H9 (cell line): Measurements from ENCODE around the gene SELENBP1. TPM values are rescaled to one million over a fixed set of nuclear protein-coding genes. Genes with fewer than 3 reads are reported as not detected.

Experiments
- DNase-seq: peaks from one replicate; pipeline ENCODE4 v3.0.0-alpha.2; 2017
- H2AFZ ChIP-seq: one replicate; pipeline ENCODE4 v1.6.1; 2013; ENCODE audit warnings: mild to moderate bottlenecking, low read length, control low read depth, moderate library complexity
- H2AK5ac ChIP-seq: 2 replicates; pipeline ENCODE4 v1.6.1; 2013; ENCODE audit warnings: low read length, control low read depth, mixed read lengths; ENCODE audit not compliant: insufficient read length
- H2BK120ac ChIP-seq: one replicate; pipeline ENCODE4 v1.6.1; 2013; ENCODE audit warnings: low read depth, mild to moderate bottlenecking, low read length, control low read depth, inconsistent platforms; ENCODE audit not compliant: poor library complexity, severe bottlenecking
- H2BK12ac ChIP-seq: 2 replicates; pipeline ENCODE4 v1.6.1; 2013; ENCODE audit warnings: low read length, control low read depth, mixed read lengths, low read depth; ENCODE audit not compliant: insufficient read length
- H2BK15ac ChIP-seq: 2 replicates; pipeline ENCODE4 v1.6.1; 2013; ENCODE audit warnings: low read depth, low read length, control low read depth
- H2BK20ac ChIP-seq: one replicate; pipeline ENCODE4 v1.6.1; 2013; ENCODE audit warnings: low read depth, mild to moderate bottlenecking, low read length, control low read depth, inconsistent platforms; ENCODE audit not compliant: poor library complexity, severe bottlenecking
- H2BK5ac ChIP-seq: 2 replicates; pipeline ENCODE4 v1.6.1; 2013; ENCODE audit warnings: low read length, control low read depth, mixed read lengths; ENCODE audit not compliant: insufficient read length
- H3K14ac ChIP-seq: 2 replicates; pipeline ENCODE4 v1.6.1; 2013; ENCODE audit warnings: low read length, control low read depth; ENCODE audit not compliant: insufficient read depth
- H3K18ac ChIP-seq: 2 replicates; pipeline ENCODE4 v1.6.1; 2013; ENCODE audit warnings: low read depth, mild to moderate bottlenecking, mixed read lengths, low read length, control low read depth; ENCODE audit not compliant: insufficient read length
- H3K23ac ChIP-seq: 2 replicates; pipeline ENCODE4 v1.6.1; 2013; ENCODE audit warnings: low read length, control low read depth, mixed read lengths, low read depth; ENCODE audit not compliant: insufficient read length
- H3K23me2 ChIP-seq: 2 replicates; pipeline ENCODE4 v1.6.1; 2013; ENCODE audit warnings: low read depth, mild to moderate bottlenecking, mixed read lengths, low read length, control low read depth; ENCODE audit not compliant: insufficient read length, poor library complexity, severe bottlenecking
- H3K27ac ChIP-seq: 2 replicates; pipeline ENCODE4 v1.5.1; 2013; ENCODE audit warnings: low read length, control low read depth, mixed read lengths, low read depth; ENCODE audit not compliant: insufficient read length
- H3K27me3 ChIP-seq: 2 replicates; pipeline ENCODE4 v1.6.1; 2013; ENCODE audit warnings: low read length, control low read depth, inconsistent platforms; ENCODE audit not compliant: insufficient read depth
- H3K4ac ChIP-seq: 2 replicates; pipeline ENCODE4 v1.6.1; 2013; ENCODE audit warnings: low read depth, mild to moderate bottlenecking, control low read depth, inconsistent platforms, low read length, moderate library complexity
- H3K4me1 ChIP-seq: 2 replicates; pipeline ENCODE4 v1.6.1; 2013; ENCODE audit warnings: low read length, control low read depth, inconsistent platforms; ENCODE audit not compliant: insufficient read depth
- H3K4me2 ChIP-seq: 2 replicates; pipeline ENCODE4 v1.6.1; 2013; ENCODE audit warnings: low read length, control low read depth, mixed read lengths; ENCODE audit not compliant: insufficient read length, insufficient read depth
- H3K56ac ChIP-seq: 2 replicates; pipeline ENCODE4 v1.6.1; 2013; ENCODE audit warnings: low read depth, mild to moderate bottlenecking, mixed read lengths, low read length, control low read depth; ENCODE audit not compliant: insufficient read length
- H3K79me1 ChIP-seq: 2 replicates; pipeline ENCODE4 v1.6.1; 2013; ENCODE audit warnings: low read depth, mild to moderate bottlenecking, moderate library complexity, low read length, control low read depth, inconsistent platforms; ENCODE audit not compliant: insufficient read depth, poor library complexity, severe bottlenecking
- H3K79me2 ChIP-seq: 2 replicates; pipeline ENCODE4 v1.6.1; 2013; ENCODE audit warnings: low read length, control low read depth, inconsistent platforms; ENCODE audit not compliant: insufficient read depth
- H3K9ac ChIP-seq: 2 replicates; pipeline ENCODE4 v1.6.1; 2013; ENCODE audit warnings: low read length, control low read depth, mixed read lengths; ENCODE audit not compliant: insufficient read length; ENCODE audit errors: extremely low read depth
- H3K9me3 ChIP-seq: one replicate; pipeline ENCODE4 v1.6.1; 2013; ENCODE audit warnings: low read depth, low read length, inconsistent platforms; ENCODE audit not compliant: control insufficient read depth
- H3T11ph ChIP-seq: one replicate; pipeline ENCODE4 v1.6.1; 2013; ENCODE audit warnings: mild to moderate bottlenecking, low read length, control low read depth, inconsistent platforms
- H4K20me1 ChIP-seq: one replicate; pipeline ENCODE4 v1.6.1; 2013; ENCODE audit not compliant: control insufficient read depth, insufficient read length, insufficient read depth
- H4K5ac ChIP-seq: 2 replicates; pipeline ENCODE4 v1.6.1; 2013; ENCODE audit warnings: low read depth, mild to moderate bottlenecking, mixed read lengths, low read length, control low read depth; ENCODE audit not compliant: insufficient read length
- H4K8ac ChIP-seq: replicated peaks from 2 replicates; pipeline ENCODE4 v1.6.1; 2013; ENCODE audit warnings: low read length, control low read depth, mixed read lengths, low read depth; ENCODE audit not compliant: insufficient read length
- H4K91ac ChIP-seq: 2 replicates; pipeline ENCODE4 v1.6.1; 2013; ENCODE audit warnings: low read depth, mild to moderate bottlenecking, moderate library complexity, mixed read lengths, low read length, control low read depth; ENCODE audit not compliant: insufficient read length
- H3K27ac Mint-ChIP-seq, 3 experiments: 2 replicates in 2 of 3; 3 replicates in 1 of 3; pipeline ENCODE4 v1.8.0; 2020 to 2021; ENCODE audit warnings: mixed read lengths in 3 of 3, mild to moderate bottlenecking in 1 of 3, moderate library complexity in 1 of 3
- H3K27me3 Mint-ChIP-seq: 2 replicates; pipeline ENCODE4 v1.8.0; 2021; ENCODE audit warnings: low read depth, mild to moderate bottlenecking, moderate library complexity, mixed read lengths
- H3K36me3 Mint-ChIP-seq, 3 experiments: 2 replicates in 2 of 3; 3 replicates in 1 of 3; pipeline ENCODE4 v1.8.0; 2020 to 2021; ENCODE audit warnings: low read depth in 3 of 3, mixed read lengths in 3 of 3; ENCODE audit not compliant: insufficient read depth in 1 of 3
- H3K4me1 Mint-ChIP-seq, 2 experiments: 2 replicates each; pipeline ENCODE4 v1.8.0; 2020; ENCODE audit warnings: mixed read lengths in 2 of 2
- H3K4me3 Mint-ChIP-seq, 2 experiments: 2 replicates in 1 of 2; 3 replicates in 1 of 2; pipeline ENCODE4 v1.8.0; 2020 to 2021; ENCODE audit warnings: mild to moderate bottlenecking in 2 of 2, mixed read lengths in 2 of 2, moderate library complexity in 1 of 2
- H3K9me3 Mint-ChIP-seq, 2 experiments: 2 replicates in 1 of 2; 3 replicates in 1 of 2; pipeline ENCODE4 v1.8.0; 2020; ENCODE audit warnings: mild to moderate bottlenecking in 2 of 2, mixed read lengths in 2 of 2, moderate library complexity in 1 of 2
- CTCF ChIP-seq: fragments of 200-600 bp; sonication (generic); conservative IDR thresholded peaks from 3 replicates; pipeline ENCODE4 v1.8.0; 2021; ENCODE audit warnings: antibody characterized with exemption, mild to moderate bottlenecking
- WGBS: extraction: QIAGEN DNeasy Blood & Tissue Kit; methylation state at CpG from one replicate; pipeline ENCODE4 v1.1.7; 2013; ENCODE audit warnings: missing lambda C conversion rate, low lambda C conversion rate, mixed read lengths; ENCODE audit not compliant: insufficient read length; ENCODE audit errors: extremely low coverage; 5-methylcytosine and 5-hydroxymethylcytosine counted together
- total RNA-seq: library from RNA; stranded (reverse); gene quantifications from 2 replicates; pipeline ENCODE4 v1.2.1, GENCODE V29; 2021

SELENBP1 gene
- total RNA-seq, 1 experiment from 2014 or later: 14.2 TPM

DNA sequence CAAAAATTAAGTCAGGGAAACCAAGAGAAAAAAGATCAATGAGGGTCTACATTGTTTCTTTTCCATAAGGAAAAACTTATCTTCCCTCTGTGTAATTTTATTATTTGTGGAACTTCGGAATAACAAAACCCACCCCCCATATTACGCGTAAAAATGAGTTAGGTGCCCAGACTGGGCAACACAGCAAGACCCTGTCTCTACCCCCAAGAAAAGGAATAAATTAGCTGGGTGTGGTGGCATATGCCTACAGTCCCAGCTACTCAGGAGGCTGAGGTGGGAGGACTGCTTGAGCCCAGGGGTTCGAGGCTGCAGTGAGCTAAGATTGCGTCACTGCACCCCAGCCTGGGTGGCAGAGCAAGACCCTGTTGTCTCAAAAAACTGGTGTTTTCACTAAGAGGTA lies 47.3 kb upstream of the SELENBP1 start:
- no peak overlapping the region for H3K4ac ChIP-seq
- no peak for TF ChIP-seq CTCF
- no peaks in the 10 kb centered on the region for H3K4me1 ChIP-seq
- no peaks in the 10 kb centered on the region for H3K23me2 ChIP-seq
- H3K23ac ChIP-seq: no peak overlapping the region
- no peak overlapping the region for H4K8ac ChIP-seq
- no peak overlapping the region for H3T11ph ChIP-seq
- no peak overlapping the region for H2AK5ac ChIP-seq
- no peak overlapping the region for H3K56ac ChIP-seq
- WGBS: no CpG with 5 or more reads among the region's 5 CpGs
- H3K18ac ChIP-seq: no peak overlapping the region
- no peaks in the 10 kb centered on the region for H3K4me1 Mint-ChIP-seq
- H3K9me3 ChIP-seq: no peaks in the 10 kb centered on the region
- H2BK120ac ChIP-seq: no peak overlapping the region
- no peak overlapping the region for H2BK5ac ChIP-seq
- no peaks in the 10 kb centered on the region for H3K79me1 ChIP-seq
- no peak overlapping the region for H4K91ac ChIP-seq
- no peaks in the 10 kb centered on the region for H4K20me1 ChIP-seq
- no peak overlapping the region for H2AFZ ChIP-seq
- no peaks in the 10 kb centered on the region for H3K9me3 Mint-ChIP-seq
- H3K79me2 ChIP-seq: no peaks in the 10 kb centered on the region
- DNase-seq: no peak
- no peak overlapping the region for H3K9ac ChIP-seq
- H3K27me3 Mint-ChIP-seq: no peaks in the 10 kb centered on the region
- no peak overlapping the region for H2BK12ac ChIP-seq
- H3K27ac Mint-ChIP-seq: no peak overlapping the region; a peak in 1 of 7 replicates
- no peak overlapping the region for H3K27ac ChIP-seq
- H2BK15ac ChIP-seq: no peak overlapping the region
- no peaks in the 10 kb centered on the region for H3K27me3 ChIP-seq
- no peak overlapping the region for H3K4me3 Mint-ChIP-seq
- H3K36me3 Mint-ChIP-seq: peaks cover 37 to 86% (median 86%) of the 10 kb centered on the region in 3 experiments; a peak in 6 of 7 replicates
- H4K5ac ChIP-seq: no peak overlapping the region
- H3K14ac ChIP-seq: no peak overlapping the region
- H3K4me2 ChIP-seq: no peak overlapping the region
- H2BK20ac ChIP-seq: no peak overlapping the region
